Small intestine (tissue), 7 donors: ENCODE measurements around the gene TUFM. TPM values are rescaled to one million over a fixed set of nuclear protein-coding genes. Genes with fewer than 3 reads are reported as not detected.
"Not testable (repeated sequence)": the region's sequence is repeated elsewhere in the genome, so short reads cannot be mapped to it uniquely, and the experiment has no call there.

Experiments used
- DNase-seq, 2 donors: peaks; one replicate each; pipeline versions ENCODE4 v3.0.0 to v3.0.0-alpha.2; 2013
- FAIRE-seq: peaks from 2 replicates; lab custom pipeline; 2012; peaks lifted over from hg19 to GRCh38; lab: Jason Lieb, UNC
- H3K27ac ChIP-seq, 3 donors: one replicate each; pipeline ENCODE4 v1.5.1; 2013; ENCODE audit warnings: low read length in 2 of 3, mild to moderate bottlenecking in 2 of 3, control low read depth in 1 of 3, inconsistent platforms in 1 of 3, low read depth in 1 of 3, moderate library complexity in 1 of 3
- H3K27me3 ChIP-seq, 3 donors: one replicate each; pipeline ENCODE4 v1.6.1; 2013; ENCODE audit warnings: low read length in 3 of 3, inconsistent platforms in 1 of 3; ENCODE audit not compliant: control insufficient read depth in 3 of 3, insufficient read depth in 3 of 3
- H3K36me3 ChIP-seq, 3 donors: one replicate each; pipeline ENCODE4 v1.6.1; 2013; ENCODE audit warnings: low read length in 3 of 3, inconsistent platforms in 1 of 3, low read depth in 1 of 3, mild to moderate bottlenecking in 1 of 3, moderate library complexity in 1 of 3; ENCODE audit not compliant: control insufficient read depth in 3 of 3, insufficient read depth in 2 of 3
- H3K4me1 ChIP-seq, 3 donors: one replicate each; pipeline ENCODE4 v1.6.1; 2013; ENCODE audit warnings: low read length in 2 of 3, inconsistent platforms in 1 of 3, low read depth in 1 of 3, mild to moderate bottlenecking in 1 of 3, moderate library complexity in 1 of 3; ENCODE audit not compliant: control insufficient read depth in 3 of 3, insufficient read depth in 2 of 3
- H3K4me3 ChIP-seq, 3 donors: one replicate each; pipeline ENCODE4 v1.5.1; 2013; ENCODE audit warnings: low read length in 3 of 3, control low read depth in 1 of 3, inconsistent platforms in 1 of 3, low read depth in 1 of 3, mild to moderate bottlenecking in 1 of 3, moderate library complexity in 1 of 3
- H3K9me3 ChIP-seq, 2 donors: one replicate each; pipeline ENCODE4 v1.6.1; 2013; ENCODE audit warnings: low read depth in 1 of 2, low read length in 1 of 2; ENCODE audit not compliant: control insufficient read depth in 2 of 2, insufficient read depth in 1 of 2
- WGBS, 3 donors: extraction: QIAGEN DNeasy Blood & Tissue Kit; methylation state at CpG; one replicate each; pipeline ENCODE4 v1.1.7; 2013; 5-methylcytosine and 5-hydroxymethylcytosine counted together
- polyA plus RNA-seq, 4 donors: library from polyadenylated mRNA; stranded (reverse) in 3 of 4; unstranded in 1 of 4; fragments of 200-250 nt in 3 of 4; fragments of 120-200 nt in 1 of 4; gene quantifications; one replicate each; pipeline versions ENCODE4 v1.2.1 to v1.2.3, GENCODE V29; 2013
- donor health status: healthy with polysubstance abuse.
- donor health status: control.
- donor health status: control.
- donor health status: Bipolar disorder and iron deficiency.
- donor health status: healthy.

The TUFM gene
- polyA plus RNA-seq, 4 donors: 145 to 293 (median 212) TPM

GRCh38 chr16:28884045-28884444 lies 37.9 kb upstream of the TUFM start:
- Histone ChIP-seq H3K27ac (no peak overlapping the region), H3K27me3 (peaks cover 0 to 16% (median 0%) of the 10 kb centered on the region in 3 donors), H3K4me3 (no peak overlapping the region), H3K4me1 (peaks cover 3 to 15% (median 7%) of the 10 kb centered on the region in 3 donors), H3K36me3 (peaks cover 0 to 11% (median 0%) of the 10 kb centered on the region in 3 donors), H3K9me3 (no peaks in the 10 kb centered on the region)
- FAIRE-seq (no peak), DNase-seq (no peak)
- WGBS, 3 donors: 91 to 98% (median 94%) methylated on average over 6 of the region's 6 CpGs

- no peak overlapping the region for H3K4me3 ChIP-seq
- DNase-seq: no peak
- H3K4me1 ChIP-seq: peaks cover 5 to 20% (median 8%) of the 10 kb centered on the region in 3 donors
- WGBS, 3 donors: 64 to 68% (median 68%) methylated on average over 23 to 25 of the region's 25 CpGs
- no peak overlapping the region for H3K27ac ChIP-seq
- H3K9me3 ChIP-seq: no peaks in the 10 kb centered on the region
- peaks cover 0 to 21% (median 0%) of the 10 kb centered on the region in 3 donors for H3K27me3 ChIP-seq
- peaks cover 0 to 7% (median 0%) of the 10 kb centered on the region in 3 donors for H3K36me3 ChIP-seq
- no peak for FAIRE-seq
These were observed 37.3 kb upstream of the TUFM start for GRCh38 chr16:28883221-28883996.

- Histone ChIP-seq H3K4me1 (peaks cover 5 to 20% (median 8%) of the 10 kb centered on the region in 3 donors), H3K4me3 (no peak overlapping the region), H3K36me3 (peaks cover 0 to 7% (median 0%) of the 10 kb centered on the region in 3 donors), H3K27me3 (peaks cover 0 to 21% (median 0%) of the 10 kb centered on the region in 3 donors), H3K27ac (no peak overlapping the region), H3K9me3 (no peaks in the 10 kb centered on the region)
- WGBS, 3 donors: 39 to 52% (median 47%) methylated on average over 21 to 24 of the region's 24 CpGs
- FAIRE-seq (no peak), DNase-seq (no peak)
These were observed 36.5 kb upstream of the TUFM start for GRCh38 chr16:28882551-28883160.

- not testable (repeated sequence) for DNase-seq, H3K4me3 ChIP-seq, H3K9me3 ChIP-seq, H3K27ac ChIP-seq, FAIRE-seq
- Histone ChIP-seq H3K4me1 (peaks cover 5 to 20% (median 8%) of the 10 kb centered on the region in 3 donors), H3K36me3 (peaks cover 0 to 11% (median 0%) of the 10 kb centered on the region in 3 donors), H3K27me3 (peaks cover 0 to 21% (median 0%) of the 10 kb centered on the region in 3 donors)
- 71 to 83% (median 77%) methylated on average over 4 of the region's 4 CpGs for WGBS, 3 donors
These were observed 35.4 kb upstream of the TUFM start for GRCh38 chr16:28881565-28881964.

- 76 to 79% (median 78%) methylated on average over 4 of the region's 4 CpGs for WGBS, 3 donors
- Histone ChIP-seq H3K27ac (no peak overlapping the region), H3K4me3 (no peak overlapping the region), H3K4me1 (peaks cover 5 to 20% (median 8%) of the 10 kb centered on the region in 3 donors), H3K27me3 (peaks cover 0 to 21% (median 0%) of the 10 kb centered on the region in 3 donors), H3K36me3 (peaks cover 0 to 16% (median 0%) of the 10 kb centered on the region in 3 donors), H3K9me3 (no peaks in the 10 kb centered on the region)
- no peak for FAIRE-seq
- no peak for DNase-seq
These were observed 34.8 kb upstream of the TUFM start for GRCh38 chr16:28880955-28881354.

GRCh38 chr16:28880589-28880915 lies 34.4 kb upstream of the TUFM start:
- DNase-seq (no peak), FAIRE-seq (no peak)
- no peak overlapping the region for H3K27ac ChIP-seq
- peaks cover 5 to 20% (median 8%) of the 10 kb centered on the region in 3 donors for H3K4me1 ChIP-seq
- peaks cover 0 to 20% (median 0%) of the 10 kb centered on the region in 3 donors for H3K36me3 ChIP-seq
- WGBS, 3 donors: 24 to 38% (median 37%) methylated on average over 11 of the region's 11 CpGs
- H3K9me3 ChIP-seq: no peaks in the 10 kb centered on the region
- H3K4me3 ChIP-seq: no peak overlapping the region
- peaks cover 0 to 21% (median 0%) of the 10 kb centered on the region in 3 donors for H3K27me3 ChIP-seq

GRCh38 chr16:28879841-28880588 lies 33.9 kb upstream of the TUFM start:
- Histone ChIP-seq H3K9me3 (no peaks in the 10 kb centered on the region), H3K4me1 (peaks cover 5 to 20% (median 8%) of the 10 kb centered on the region in 3 donors), H3K36me3 (peaks cover 0 to 24% (median 0%) of the 10 kb centered on the region in 3 donors), H3K4me3 (peak overlapping the region; percentile 46 to 62 (median 59)), H3K27me3 (peaks cover 0 to 21% (median 0%) of the 10 kb centered on the region in 3 donors), H3K27ac (no peak overlapping the region)
- FAIRE-seq (no peak), DNase-seq (peak; percentile 84 to 91)
- WGBS, 3 donors: 1 to 3% (median 2%) methylated on average over 57 to 66 of the region's 66 CpGs
